Measurements from ENCODE around the gene INSL3.
"Not testable (repeated sequence)": the region's sequence is repeated elsewhere in the genome, so short reads cannot be mapped to it uniquely, and the experiment has no call there.

The INSL3 gene

DNA sequence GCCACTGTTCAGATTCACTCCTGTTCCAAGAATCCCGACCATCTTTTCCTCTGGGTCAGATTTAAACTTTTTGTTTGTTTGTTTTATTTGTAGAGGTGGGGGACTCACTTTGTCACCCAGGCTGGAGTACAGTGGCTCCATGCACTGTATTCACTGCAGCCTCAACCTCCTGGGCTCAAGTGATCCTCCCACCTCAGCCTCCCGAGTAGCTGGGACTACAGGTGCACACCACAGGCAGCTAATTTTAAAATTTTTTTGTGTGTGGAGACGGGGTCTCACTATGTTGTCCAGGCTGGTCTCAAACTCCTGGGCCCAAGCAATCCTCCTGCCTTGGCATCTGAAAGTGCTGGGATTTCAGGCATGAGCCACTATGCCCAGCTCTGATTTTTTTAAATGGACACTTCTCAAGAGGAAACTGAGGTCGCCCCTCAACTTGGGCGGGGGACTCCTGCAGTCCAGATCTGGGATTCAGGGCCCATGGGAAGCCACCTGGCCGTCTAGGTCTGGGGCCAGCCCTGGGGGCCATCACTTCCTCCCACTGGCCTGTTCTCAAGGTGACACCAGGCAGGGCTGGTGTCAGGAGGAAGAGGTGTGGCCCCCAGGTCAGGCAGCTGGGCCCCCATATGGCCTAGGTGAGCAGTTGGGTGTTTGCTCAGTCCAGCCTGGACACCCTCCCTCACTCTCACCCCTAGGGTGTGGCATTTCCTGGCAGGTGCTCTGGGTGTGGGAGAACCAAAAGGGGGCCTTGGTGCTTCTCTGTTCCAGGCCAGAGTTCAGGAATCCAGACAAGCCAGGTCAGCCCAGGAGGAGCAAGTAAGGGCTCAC lies 25.1 kb downstream of the INSL3 start:
- DNase-seq (no peak), ATAC-seq (replicated peaks) (no peak)
- Mint-ChIP-seq H3K27me3 (peaks cover 0 to 25% of the 10 kb centered on the region in 2 donors), H3K4me1 (ENCODE audit: low read depth in 2 of 2) (peaks cover 15 to 17% of the 10 kb centered on the region in 2 donors), H3K9me3 (no peaks in the 10 kb centered on the region), H3K27ac (no peak overlapping the region), H3K4me3 (peak overlapping the region in 1 of 2 donors; percentile 27), H3K36me3 (ENCODE audit: insufficient read depth) (no peaks in the 10 kb centered on the region)

DNA sequence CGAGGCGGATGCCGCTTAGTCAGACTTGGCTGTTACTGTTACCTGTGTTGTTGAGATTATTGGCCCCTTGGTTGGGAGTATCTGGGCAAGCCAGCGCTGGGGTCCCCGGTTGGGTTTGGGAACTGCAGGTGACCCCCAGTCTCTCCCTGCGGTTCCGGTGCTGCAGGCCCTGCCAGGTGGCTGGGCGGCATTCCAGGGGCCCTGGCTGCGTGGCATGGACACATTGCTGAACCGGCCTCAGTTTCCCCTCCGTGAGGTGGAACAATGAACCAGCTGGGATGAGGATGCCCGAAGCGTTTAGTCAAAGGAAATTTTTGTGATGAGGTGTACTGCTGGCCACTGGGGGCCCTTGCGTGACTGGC lies 25.8 kb downstream of the INSL3 start:
- H3K4me3 Mint-ChIP-seq, result peak overlapping the region in 1 of 2 donors; percentile 59
- no peaks in the 10 kb centered on the region for H3K36me3 Mint-ChIP-seq (ENCODE audit: insufficient read depth)
- H3K9me3 Mint-ChIP-seq, result no peaks in the 10 kb centered on the region
- DNase-seq, result no peak
- H3K4me1 Mint-ChIP-seq (ENCODE audit: low read depth in 2 of 2), result peaks cover 16 to 23% of the 10 kb centered on the region in 2 donors
- peaks cover 0 to 25% of the 10 kb centered on the region in 2 donors for H3K27me3 Mint-ChIP-seq
- peak overlapping the region in 1 of 2 donors; percentile 8 for H3K27ac Mint-ChIP-seq
- no peak for ATAC-seq (replicated peaks)

DNA sequence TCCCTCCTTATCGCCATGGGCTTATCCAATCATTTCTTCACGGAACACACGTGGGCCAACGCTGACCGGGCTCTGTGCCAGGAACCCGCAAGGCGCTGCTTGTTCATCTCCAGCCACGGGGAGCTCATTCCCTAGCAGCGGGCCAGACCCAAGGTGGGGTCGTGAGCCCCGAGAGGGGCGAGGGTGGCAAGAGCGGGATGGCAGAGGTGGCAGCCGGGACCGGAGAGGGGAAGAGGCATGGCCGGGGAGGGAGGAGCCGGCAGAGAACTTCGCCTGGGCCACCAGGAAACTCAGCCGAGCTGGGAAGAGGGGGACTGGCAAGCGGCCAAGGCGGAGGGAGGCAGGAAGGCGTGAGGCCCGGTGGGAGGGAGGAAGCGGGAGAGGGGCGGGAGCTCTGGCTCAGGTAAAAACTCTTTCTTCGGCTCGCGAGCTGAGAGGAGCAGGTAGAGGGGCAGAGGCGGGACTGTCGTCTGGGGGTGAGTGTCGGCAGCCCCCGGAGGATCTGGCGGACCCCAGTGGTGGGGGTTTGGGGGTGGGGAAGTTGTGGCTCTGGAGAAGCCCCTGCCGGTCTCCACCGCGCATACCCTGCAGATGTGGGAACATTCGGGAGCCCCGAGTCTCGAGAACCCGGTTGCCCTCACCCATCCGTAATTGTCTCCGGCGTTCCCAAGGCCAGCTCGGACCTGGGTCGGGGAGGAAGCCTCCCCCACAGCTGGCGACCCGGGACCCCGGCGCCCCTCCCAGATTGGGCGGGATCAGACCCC lies 26.4 kb downstream of the INSL3 start, which contains the start of gene B3GNT3:
Gene B3GNT3, plus strand, starts transcription at position 408 of the 764 bp plus-strand sequence. CDS start 12,670 bp downstream, outside the sequence.
- H3K9me3 Mint-ChIP-seq, result no peaks in the 10 kb centered on the region
- ATAC-seq (replicated peaks), result no peak

DNA sequence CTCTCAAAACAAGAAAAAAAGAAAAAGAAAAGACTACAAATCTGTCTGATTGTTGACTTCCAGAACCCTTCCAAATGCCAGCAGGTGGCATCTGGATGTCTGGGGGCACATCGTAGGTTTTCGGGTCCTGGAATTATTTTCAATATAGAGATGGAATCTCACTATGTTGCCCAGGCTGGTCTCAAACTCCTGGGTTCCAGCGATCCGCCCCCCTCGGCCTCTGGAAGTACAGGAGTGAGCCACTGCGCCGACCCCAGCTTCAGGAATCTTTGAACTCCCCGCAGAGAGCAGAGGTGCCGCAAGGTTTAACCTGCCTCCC lies 26.9 kb downstream of the INSL3 start:
- peak overlapping the region; percentile 38 to 59 for H3K4me3 Mint-ChIP-seq
- H3K36me3 Mint-ChIP-seq (ENCODE audit: insufficient read depth), result no peaks in the 10 kb centered on the region
- H3K4me1 Mint-ChIP-seq (ENCODE audit: low read depth in 2 of 2), result peaks cover 22 to 31% of the 10 kb centered on the region in 2 donors
- H3K9me3 Mint-ChIP-seq, result no peaks in the 10 kb centered on the region
- DNase-seq, result no peak
- no peak for ATAC-seq (replicated peaks)
- H3K27me3 Mint-ChIP-seq, result peaks cover 0 to 25% of the 10 kb centered on the region in 2 donors
- H3K27ac Mint-ChIP-seq, result no peak overlapping the region

More for the DNA sequence above, 26.4 kb downstream of the INSL3 start, which contains the start of gene B3GNT3:
- peak within 1 kb of the TSS; percentile 5 to 8 for H3K27ac Mint-ChIP-seq
- DNase-seq, result no peak
- H3K36me3 Mint-ChIP-seq (ENCODE audit: insufficient read depth), result no peaks in the 10 kb centered on the region
- peak within 1 kb of the TSS; percentile 38 to 59 for H3K4me3 Mint-ChIP-seq
- H3K27me3 Mint-ChIP-seq, result peaks cover 0 to 25% of the 10 kb centered on the region in 2 donors
- H3K4me1 Mint-ChIP-seq (ENCODE audit: low read depth in 2 of 2), result peaks cover 22 to 27% of the 10 kb centered on the region in 2 donors

DNA sequence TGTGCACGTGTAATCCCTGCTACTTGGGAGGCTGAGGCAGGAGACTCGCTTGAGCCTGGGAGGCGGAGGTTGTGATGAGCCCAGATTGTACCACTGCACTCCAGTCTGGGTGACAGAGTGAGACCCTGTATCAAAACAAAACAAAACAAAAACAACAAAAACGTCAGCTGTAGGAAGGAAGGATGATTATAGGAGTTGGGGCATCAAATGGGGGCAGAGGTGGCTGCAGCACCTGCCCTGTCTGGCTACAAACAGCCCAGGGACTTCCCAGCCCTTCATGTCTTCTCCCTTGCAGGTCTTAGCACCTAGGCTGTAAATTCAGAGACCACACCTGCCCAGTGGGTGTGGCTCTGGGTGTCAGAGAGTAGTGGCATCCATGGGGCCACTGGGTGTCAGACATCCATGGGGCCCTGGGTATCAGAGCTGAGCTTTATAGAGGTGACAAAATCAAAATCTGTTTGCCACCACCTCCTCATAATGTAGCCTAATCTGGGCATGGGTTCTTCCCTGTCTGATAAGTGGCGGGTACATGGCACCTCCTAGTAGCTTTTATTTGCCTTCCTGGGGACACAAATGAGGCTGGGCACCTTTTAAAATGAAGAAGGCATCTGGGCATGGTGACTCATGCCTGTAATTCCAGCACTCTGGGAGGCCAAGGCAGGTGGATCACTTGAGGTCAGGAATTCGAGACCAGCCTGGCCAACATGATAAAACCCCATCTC lies 31.1 kb downstream of the INSL3 start:
- H3K27me3 Mint-ChIP-seq, result peaks cover 0 to 17% of the 10 kb centered on the region in 2 donors
- DNase-seq, result no peak
- ATAC-seq (replicated peaks), result peak; percentile 79
- H3K36me3 Mint-ChIP-seq (ENCODE audit: insufficient read depth), result peaks cover 13% of the 10 kb centered on the region
- no peak overlapping the region for H3K4me3 Mint-ChIP-seq
- H3K9me3 Mint-ChIP-seq, result no peaks in the 10 kb centered on the region
- H3K27ac Mint-ChIP-seq, result peak overlapping the region; percentile 38 to 92
- H3K4me1 Mint-ChIP-seq (ENCODE audit: low read depth in 2 of 2), result peaks cover 25 to 32% of the 10 kb centered on the region in 2 donors

DNA sequence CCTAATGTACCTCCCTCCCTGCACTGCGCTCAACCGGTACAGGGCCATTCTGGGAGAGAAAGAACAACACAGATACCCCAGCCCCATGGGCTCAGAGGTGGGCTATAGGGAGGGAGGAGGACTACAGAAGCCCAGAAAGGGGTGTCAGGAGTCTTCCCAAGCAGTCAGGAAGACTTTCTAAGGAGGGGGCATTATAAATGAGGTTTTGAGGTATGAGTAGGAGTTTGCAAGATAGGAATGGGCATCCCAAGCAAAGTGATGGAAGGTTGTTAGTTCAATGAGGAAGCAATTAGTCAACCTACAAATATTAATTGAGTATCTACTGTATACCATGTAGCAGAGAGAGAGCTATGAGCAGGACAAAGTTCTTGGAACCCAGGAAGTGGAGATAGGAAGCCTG lies 32.7 kb downstream of the INSL3 start:
- peak overlapping the region; percentile 73 to 92 for H3K27ac Mint-ChIP-seq
- peaks cover 23% of the 10 kb centered on the region for H3K36me3 Mint-ChIP-seq (ENCODE audit: insufficient read depth)

DNA sequence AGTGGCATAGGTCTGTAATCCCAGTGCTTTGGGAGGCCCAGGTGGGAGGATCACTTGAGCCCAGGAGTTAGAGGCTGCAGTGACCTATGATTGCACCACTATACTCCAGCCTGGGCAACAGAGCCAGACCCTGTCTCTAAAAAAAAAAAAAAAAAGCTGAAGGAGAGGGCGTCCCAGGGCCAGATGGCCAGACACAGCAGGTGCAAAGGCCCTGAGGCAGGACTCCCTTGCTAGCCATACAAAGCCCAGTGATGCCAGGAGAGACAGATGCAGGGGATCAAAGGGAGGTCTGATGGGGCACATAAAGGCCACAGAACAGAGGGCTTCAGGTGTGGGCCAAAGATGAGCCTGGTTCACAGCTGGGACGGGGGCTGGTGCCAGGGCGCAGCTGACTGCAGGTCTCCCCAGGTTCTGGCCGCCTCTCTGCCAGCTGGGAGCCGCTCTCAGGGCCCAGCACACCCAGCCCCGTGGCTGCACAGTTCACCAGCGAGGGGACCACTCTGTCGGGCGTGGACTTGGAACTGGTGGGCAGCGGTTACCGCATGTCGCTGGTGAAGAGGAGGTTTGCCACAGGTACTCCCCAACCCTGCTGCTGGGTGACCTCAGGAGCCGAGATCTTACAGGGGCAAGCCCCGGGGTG lies 33.9 kb downstream of the INSL3 start:
- Mint-ChIP-seq H3K4me1 (ENCODE audit: low read depth in 2 of 2) (peaks cover 24 to 35% of the 10 kb centered on the region in 2 donors), H3K36me3 (ENCODE audit: insufficient read depth) (peaks cover 31% of the 10 kb centered on the region), H3K27me3 (no peaks in the 10 kb centered on the region), H3K9me3 (no peaks in the 10 kb centered on the region), H3K4me3 (no peak overlapping the region), H3K27ac (no peak overlapping the region)
- no peak for ATAC-seq (replicated peaks)
- no peak for DNase-seq

More for the DNA sequence above, 32.7 kb downstream of the INSL3 start:
- peaks cover 22 to 35% of the 10 kb centered on the region in 2 donors for H3K4me1 Mint-ChIP-seq (ENCODE audit: low read depth in 2 of 2)
- no peak for DNase-seq
- peaks cover 0 to 1% of the 10 kb centered on the region in 2 donors for H3K27me3 Mint-ChIP-seq
- H3K9me3 Mint-ChIP-seq, result no peaks in the 10 kb centered on the region
- no peak overlapping the region for H3K4me3 Mint-ChIP-seq
- ATAC-seq (replicated peaks), result no peak

DNA sequence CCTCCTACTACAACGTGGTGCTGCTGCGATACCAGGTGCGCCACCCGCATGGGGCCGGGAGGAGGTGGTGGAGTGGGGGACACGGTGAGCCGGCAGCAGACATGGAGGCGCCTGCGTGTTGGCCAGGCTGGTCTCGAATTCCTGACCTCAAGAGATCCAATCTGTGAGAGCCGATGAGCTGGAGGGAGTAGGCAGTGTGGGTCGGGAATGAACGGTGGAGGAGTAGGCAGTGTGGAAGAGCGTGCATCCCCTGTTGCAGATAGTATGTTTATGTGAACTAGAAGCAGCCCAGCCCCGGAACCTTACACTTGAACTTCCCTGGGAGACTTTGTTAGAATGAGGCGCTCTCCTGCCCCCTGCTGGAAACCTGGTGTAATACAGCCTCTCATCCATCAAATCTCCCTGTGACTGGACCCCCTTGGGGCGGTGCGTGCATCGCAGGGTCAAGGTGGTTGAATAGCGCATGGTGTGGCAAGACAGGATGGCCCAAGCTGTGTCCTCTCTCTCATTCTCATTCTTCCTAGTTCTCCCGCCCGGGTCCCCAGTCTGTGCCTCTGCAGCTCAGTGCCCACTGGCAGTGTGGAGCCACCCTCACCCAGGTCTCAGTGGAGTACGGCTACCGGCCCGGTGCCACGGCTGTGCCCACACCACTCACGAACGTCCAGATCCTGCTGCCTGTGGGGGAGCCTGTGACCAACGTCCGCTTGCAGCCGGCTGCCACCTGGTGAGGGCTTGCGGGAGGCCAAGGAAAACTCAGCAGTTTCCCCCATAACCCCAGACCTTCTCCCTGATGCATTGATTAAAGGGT lies 36.9 kb downstream of the INSL3 start:
- peak overlapping the region; percentile 35 for H3K27ac Mint-ChIP-seq
- H3K4me1 Mint-ChIP-seq (ENCODE audit: low read depth in 2 of 2), result peaks cover 17 to 19% of the 10 kb centered on the region in 2 donors
- ATAC-seq (replicated peaks), result peak; percentile 74
- H3K27me3 Mint-ChIP-seq, result no peaks in the 10 kb centered on the region
- no peaks in the 10 kb centered on the region for H3K9me3 Mint-ChIP-seq
- peak; percentile 67 to 73 (median 70) for DNase-seq
- H3K4me3 Mint-ChIP-seq, result no peak overlapping the region
- H3K36me3 Mint-ChIP-seq (ENCODE audit: insufficient read depth), result peaks cover 36% of the 10 kb centered on the region

DNA sequence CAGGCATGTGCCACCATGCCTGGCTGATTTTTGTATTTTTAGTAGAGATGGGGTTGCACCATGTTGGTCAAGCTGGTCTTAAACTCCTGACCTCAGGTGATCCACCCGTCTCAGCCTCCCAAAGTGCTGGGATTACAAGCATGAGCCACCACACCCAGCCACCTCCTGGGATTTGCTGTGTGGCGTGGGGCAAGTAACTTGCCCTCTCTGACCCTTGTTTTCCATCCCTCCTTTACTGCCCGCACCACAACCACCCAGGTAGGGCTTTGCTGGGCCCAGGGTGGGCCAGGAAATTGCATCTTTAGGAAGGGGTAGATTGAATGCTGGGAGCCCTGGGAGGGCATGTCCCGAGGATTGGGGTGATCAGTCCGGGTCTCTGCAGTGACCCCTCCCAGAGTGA lies 37.6 kb downstream of the INSL3 start:
- Mint-ChIP-seq H3K36me3 (ENCODE audit: insufficient read depth) (peaks cover 36% of the 10 kb centered on the region), H3K27ac (peak overlapping the region in 1 of 2 donors; percentile 35), H3K4me1 (ENCODE audit: low read depth in 2 of 2) (peaks cover 14 to 21% of the 10 kb centered on the region in 2 donors)
- H3K27me3 Mint-ChIP-seq; ATAC-seq (replicated peaks); H3K9me3 Mint-ChIP-seq; H3K4me3 Mint-ChIP-seq; DNase-seq: not testable (repeated sequence)

DNA sequence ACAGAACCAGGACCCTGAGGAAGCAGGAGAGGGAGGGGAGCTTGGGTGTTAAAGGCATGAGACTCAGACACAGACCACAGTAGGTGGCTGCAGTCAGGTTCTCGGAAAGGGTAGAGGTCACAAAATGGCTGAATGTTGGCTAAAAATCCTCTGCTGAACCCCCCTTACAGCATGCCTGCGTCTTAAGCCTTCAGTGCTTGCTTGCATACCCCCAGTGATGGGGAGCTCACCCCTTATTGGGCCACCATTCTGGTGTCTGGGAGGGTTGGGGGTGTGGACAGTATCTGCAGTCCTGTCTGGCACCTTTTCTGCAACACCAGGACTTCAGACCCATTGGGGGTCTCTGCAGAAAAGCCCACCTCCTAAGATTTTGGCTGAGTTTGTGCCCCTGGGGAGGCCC lies 40.5 kb downstream of the INSL3 start:
- H3K36me3 Mint-ChIP-seq (ENCODE audit: insufficient read depth), result peaks cover 30% of the 10 kb centered on the region
- no peak overlapping the region for H3K4me3 Mint-ChIP-seq
- H3K9me3 Mint-ChIP-seq, result no peaks in the 10 kb centered on the region

DNA sequence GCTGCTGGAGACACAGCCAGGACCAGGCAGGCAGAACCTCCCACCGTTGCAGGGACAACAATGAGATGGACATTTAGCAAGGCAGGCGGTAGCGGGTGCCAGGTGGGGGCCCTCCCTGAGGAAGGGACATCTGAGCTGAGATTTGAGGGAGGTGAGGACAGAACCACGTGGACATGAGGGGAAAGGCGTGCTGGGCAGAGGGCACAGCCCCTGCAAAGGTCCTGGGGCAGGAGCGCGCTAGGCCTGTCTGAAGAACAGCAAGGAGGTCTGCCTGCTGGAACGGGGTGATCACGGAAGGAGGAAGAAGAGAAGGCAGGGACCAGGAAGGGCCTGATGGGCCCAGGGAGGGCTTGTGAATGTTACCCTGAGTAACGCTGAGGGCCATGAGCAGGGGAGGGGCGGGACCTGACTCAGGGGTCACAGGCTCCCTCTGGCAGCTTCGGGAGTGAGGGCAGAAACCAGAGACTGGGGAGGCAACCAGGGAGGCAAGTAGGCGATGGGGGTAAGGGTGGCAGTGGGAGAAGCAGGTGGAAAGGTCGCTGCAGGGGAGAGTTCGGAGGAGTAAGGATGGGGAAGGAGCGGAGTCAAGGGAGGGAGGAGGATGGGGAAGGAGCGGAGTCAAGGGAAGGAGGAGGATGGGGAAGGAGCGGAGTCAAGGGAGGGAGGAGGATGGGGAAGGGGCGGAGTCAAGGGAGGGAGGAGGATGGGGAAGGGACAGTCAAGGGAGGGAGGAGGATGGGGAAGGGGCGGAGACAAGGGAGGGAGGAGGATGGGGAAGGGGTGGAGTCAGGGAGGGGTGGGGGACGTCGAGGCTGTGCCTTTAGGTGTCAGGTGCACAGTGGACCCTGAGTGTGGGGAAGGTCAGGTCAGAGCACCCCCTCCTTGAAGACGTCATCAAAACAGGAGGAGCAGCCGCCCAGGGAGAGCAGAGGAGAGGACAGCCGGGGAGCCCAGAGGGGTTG lies 42.1 kb downstream of the INSL3 start:
- H3K27ac Mint-ChIP-seq, result peak overlapping the region; percentile 39 to 65
- H3K4me3 Mint-ChIP-seq, result peak overlapping the region in 1 of 2 donors; percentile 5
- no peak for ATAC-seq (replicated peaks)
- H3K27me3 Mint-ChIP-seq, result no peaks in the 10 kb centered on the region
- DNase-seq, result no peak
- H3K4me1 Mint-ChIP-seq (ENCODE audit: low read depth in 2 of 2), result peaks cover 15 to 23% of the 10 kb centered on the region in 2 donors
- H3K36me3 Mint-ChIP-seq (ENCODE audit: insufficient read depth), result peaks cover 23% of the 10 kb centered on the region
- no peaks in the 10 kb centered on the region for H3K9me3 Mint-ChIP-seq

More for the DNA sequence above, 40.5 kb downstream of the INSL3 start:
- Mint-ChIP-seq H3K27me3 (no peaks in the 10 kb centered on the region), H3K27ac (no peak overlapping the region), H3K4me1 (ENCODE audit: low read depth in 2 of 2) (peaks cover 13 to 24% of the 10 kb centered on the region in 2 donors)
- ATAC-seq (replicated peaks), result no peak
- DNase-seq, result no peak

Data from effector memory CD8-positive, alpha-beta T cell (primary cell).